Omental fat pad (tissue), 4 donors: ENCODE results near the gene DGKZ. TPM values are rescaled to one million over a fixed set of nuclear protein-coding genes. Genes with fewer than 3 reads are reported as not detected.

ENCODE experiments used
- ATAC-seq: fragments of 150-250 bp; one replicate; pipeline ENCODE4 v1.9.1; 2016; ENCODE audit warnings: mild to moderate bottlenecking, moderate library complexity; ENCODE audit not compliant: low FRiP score
- DNase-seq: peaks from one replicate; pipeline ENCODE4 v3.0.0-alpha.2; 2019; ENCODE audit warnings: low spot score
- total RNA-seq, 4 donors: library from RNA; depleted of rRNA; stranded (reverse); fragments of >200 nt; gene quantifications; one replicate each; pipeline ENCODE4 v1.1.0, GENCODE V29; 2016
- TF ChIP-seq, protein P1 (sequence below), 3 donors: fragments of 450-650 bp; IDR thresholded peaks; one replicate each; pipeline ENCODE4 v1.5.1; 2016 to 2017; ENCODE audit warnings: antibody characterized with exemption in 3 of 3, mild to moderate bottlenecking in 3 of 3, moderate library complexity in 2 of 3

Gene DGKZ
- total RNA-seq, 4 donors from 2014 or later: 29.2 to 79.4 (median 63.3) TPM

DNA sequence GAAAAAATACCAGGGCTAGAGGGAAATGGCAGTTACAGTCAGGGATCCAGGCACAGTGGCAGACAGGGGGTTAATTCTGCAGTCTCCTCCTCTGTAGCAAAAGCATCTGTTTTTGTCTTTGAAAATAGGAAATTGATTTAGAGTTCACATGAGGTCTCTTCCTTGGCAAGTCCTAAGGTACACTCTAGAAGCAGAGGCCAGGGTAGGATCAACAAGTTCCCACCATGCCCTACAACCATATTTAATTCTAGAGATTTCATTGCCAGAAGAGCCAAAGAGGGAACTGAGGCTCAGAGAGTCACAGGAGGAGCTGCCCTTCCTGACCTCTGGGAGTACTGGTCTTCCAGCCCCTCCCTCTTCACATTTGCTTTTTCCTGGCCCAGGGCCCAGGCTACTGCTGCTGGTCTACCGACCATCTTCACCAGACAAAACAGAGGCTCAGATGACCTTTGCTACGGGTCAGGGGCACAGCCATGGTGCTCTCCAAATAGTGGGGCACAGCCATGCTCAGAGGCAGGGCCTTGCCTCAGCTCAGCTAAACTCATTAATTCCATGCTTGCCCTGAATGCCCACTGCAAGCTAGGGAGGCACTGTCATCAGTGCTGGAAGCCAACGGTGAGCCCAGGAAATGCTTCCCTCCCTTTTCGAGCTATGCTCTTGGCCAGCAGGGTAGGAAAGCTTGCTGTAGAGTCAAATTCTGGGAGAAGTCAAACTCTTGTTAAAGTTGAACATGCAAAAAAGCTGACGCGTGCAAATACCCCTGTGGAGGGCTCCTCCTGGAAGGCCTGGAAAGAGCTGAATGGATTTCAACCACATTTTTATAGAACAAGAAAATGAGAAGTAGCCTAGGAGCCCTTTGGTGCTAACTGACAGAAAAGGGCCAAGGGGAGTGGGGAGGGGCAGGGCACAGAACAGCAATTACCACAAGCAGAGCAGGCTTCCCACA, 56.0 kb downstream of the DGKZ start:
- TF ChIP-seq, protein P1, sequence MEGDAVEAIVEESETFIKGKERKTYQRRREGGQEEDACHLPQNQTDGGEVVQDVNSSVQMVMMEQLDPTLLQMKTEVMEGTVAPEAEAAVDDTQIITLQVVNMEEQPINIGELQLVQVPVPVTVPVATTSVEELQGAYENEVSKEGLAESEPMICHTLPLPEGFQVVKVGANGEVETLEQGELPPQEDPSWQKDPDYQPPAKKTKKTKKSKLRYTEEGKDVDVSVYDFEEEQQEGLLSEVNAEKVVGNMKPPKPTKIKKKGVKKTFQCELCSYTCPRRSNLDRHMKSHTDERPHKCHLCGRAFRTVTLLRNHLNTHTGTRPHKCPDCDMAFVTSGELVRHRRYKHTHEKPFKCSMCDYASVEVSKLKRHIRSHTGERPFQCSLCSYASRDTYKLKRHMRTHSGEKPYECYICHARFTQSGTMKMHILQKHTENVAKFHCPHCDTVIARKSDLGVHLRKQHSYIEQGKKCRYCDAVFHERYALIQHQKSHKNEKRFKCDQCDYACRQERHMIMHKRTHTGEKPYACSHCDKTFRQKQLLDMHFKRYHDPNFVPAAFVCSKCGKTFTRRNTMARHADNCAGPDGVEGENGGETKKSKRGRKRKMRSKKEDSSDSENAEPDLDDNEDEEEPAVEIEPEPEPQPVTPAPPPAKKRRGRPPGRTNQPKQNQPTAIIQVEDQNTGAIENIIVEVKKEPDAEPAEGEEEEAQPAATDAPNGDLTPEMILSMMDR (IDR thresholded peaks at IDR 0.05): no peak
- DNase-seq (no peak), ATAC-seq (no peak)

DNA sequence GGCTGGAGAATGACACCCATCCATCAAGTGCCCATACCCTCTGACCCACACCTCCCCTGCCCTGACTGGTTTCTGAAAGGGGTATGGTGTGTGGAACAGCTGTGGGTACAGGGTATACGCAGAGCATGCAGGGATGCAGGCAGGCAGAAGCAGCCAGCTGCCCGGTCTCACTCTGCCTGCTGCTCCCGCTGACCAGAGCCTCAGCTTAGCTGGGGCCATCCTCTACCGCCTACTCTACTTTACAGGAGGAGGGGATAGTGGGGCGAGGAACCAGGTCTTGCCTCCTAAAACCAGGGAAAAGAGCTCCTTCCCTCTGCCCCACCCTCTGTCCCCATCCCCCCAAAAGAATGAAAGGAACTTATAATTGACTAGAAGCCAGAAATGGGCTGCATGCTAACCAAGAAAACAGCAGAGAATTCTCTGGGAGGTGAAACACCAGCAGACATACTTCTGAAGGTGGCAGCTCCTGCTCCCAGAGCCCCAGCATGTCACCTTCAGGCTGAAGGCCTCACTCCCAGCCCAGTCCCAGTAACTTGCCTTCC, 57.3 kb downstream of the DGKZ start:
- ATAC-seq (no peak), DNase-seq (no peak)
- TF ChIP-seq, protein P1 (IDR thresholded peaks at IDR 0.05): no peak

DNA sequence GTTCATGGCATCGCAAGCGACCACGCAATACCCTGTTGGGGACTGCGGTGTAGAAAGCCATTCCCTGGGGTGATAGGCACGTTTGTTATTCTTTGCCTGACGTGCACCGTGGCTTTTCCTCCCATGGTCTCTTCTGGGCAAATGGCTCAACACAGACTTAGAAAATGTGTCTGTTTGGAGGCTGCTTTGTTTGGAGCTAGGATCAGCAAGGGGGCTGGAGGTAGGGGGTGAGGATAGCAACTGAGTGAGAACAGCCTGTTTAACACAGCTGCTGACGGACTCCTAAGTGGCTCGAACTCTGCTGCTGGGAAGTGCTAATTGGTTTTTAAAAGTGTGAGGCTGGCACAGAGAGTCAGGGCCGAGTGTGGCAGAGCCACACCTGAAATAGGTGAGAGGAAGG, 60.4 kb downstream of the DGKZ start:
- TF ChIP-seq, protein P1 (IDR thresholded peaks at IDR 0.05): no peak
- DNase-seq (no peak), ATAC-seq (no peak)

DNA sequence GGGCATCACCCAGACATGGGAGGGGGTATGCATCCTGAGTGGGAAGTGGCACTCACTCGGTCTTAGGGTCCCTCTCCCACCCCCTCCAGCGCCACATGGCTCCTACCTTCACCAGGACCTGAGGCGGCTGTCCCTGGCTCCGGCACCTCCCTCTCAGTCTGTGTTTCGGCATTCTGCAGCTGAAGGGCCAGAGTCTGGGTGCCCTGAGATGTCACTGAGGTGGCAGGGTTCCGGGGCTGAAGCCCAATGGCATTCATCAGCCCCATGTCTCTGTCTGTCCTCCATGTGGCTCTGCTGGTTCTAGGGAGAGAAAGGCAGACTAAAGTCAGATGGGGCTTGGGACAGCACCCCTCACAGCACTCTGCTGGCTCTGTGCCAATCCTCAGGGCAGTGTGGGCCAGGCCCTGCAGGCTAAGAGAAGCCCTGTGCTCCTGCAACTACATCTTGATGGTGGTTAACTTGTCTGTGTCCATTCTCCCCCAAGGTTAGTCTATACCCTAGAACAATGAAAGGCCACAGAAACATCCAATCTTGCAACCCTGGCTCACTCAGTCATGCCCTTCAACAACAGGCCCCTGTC, 61.2 kb downstream of the DGKZ start:
- DNase-seq (no peak), ATAC-seq (no peak)
- TF ChIP-seq, protein P1 (IDR thresholded peaks at IDR 0.05): no peak

DNA sequence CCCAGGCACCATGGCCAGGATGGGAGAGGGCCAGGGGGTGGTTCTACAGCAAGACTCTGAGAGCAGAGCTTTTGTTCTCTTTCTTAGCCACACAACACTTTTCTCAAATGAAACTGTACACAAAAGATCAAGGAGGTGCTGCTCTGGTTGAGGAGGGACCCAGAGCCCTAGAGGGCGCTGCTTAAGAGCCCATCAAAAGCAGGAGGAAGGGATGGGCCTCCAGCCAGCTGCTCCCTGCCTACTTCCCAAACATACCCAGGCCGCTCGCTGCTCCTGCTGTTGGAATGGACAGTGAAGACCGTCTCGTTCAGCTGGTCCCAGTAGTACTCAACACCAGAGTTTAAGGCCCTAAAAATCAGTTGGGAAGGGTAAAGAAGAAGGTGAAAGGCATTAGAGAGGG, 62.8 kb downstream of the DGKZ start:
- ATAC-seq: no peak
- TF ChIP-seq, protein P1 (IDR thresholded peaks at IDR 0.05): no peak
- DNase-seq: no peak

DNA sequence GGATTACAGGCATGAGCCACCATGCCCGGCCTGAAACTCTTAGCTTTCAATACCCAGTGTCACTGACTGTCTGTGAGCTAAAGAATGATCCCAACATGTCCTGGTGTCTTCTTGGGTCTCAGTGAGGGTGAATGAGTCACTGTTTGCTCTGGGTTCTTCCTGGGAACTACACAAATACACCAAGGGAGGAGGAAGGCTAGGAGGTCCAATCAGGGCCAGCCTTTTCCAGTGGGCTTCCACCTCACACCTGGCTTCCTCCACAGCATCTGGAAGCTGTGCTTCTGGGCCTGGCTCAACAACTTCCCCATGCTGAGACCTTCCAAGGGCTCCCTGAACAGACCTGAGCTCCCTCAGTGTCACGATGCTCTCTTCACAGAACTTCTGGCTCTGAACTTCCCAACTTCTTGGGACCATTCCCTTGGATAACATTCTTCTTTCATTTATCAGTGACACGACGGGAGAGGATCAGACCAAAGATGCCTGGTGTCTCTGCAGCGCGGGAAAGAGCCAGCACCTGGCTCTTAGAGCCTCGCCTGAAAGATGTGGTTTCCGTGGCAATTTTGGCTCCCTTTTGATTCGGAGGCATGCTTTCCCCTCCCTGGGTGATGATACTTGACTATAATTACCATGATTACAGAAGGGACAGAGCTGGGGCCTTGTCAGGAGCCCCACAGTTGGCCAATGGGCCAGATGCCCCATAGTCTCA, 66.7 kb downstream of the DGKZ start:
- ATAC-seq: no peak
- TF ChIP-seq, protein P1 (IDR thresholded peaks at IDR 0.05): no peak
- no peak for DNase-seq
